ENCODE results near the gene BDH1.

Gene BDH1

DNA sequence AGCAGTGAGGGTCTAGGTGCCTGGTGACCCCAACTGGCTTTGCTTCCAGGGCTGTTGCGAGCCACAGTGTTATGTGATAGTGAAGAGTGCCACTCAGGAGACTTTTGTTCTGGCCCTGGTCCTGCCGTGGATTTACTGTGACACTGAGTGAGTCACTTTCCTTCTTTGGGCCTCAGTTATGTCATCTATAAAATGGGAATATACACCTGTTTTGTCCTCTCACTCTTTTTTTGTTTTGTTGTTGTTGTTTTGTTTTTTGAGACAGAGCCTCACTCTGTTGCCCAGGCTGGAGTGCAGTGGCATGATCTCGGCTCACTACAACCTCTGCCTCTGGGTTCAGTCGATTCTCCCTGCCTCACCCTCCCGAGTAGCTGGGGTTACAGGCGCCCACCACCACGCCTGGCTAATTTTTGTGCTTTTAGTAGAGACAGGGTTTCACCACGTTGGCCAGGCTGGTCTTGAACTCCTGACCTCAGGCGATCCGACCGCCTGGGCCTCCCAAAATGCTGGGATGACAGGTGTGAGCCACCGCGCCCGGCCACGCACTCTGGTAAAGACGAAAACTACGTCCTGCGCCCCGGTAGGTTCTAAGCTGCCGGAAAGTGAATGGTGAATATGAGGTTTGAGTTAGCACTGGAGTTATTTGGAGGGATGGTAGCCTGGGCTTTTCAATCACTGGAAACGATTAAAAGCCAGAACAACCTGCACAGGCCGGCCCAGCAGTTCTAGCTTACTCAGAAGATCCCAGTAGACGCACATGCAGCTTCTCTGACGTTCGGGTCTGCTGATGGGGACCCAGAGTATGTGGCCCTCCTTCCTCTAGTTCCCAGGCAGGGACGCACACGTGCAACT, 46.6 kb downstream of the BDH1 start:
- in situ Hi-C loops (cut with HindIII; ENCODE audit: low sequenced_read_pairs) = no loop called here

DNA sequence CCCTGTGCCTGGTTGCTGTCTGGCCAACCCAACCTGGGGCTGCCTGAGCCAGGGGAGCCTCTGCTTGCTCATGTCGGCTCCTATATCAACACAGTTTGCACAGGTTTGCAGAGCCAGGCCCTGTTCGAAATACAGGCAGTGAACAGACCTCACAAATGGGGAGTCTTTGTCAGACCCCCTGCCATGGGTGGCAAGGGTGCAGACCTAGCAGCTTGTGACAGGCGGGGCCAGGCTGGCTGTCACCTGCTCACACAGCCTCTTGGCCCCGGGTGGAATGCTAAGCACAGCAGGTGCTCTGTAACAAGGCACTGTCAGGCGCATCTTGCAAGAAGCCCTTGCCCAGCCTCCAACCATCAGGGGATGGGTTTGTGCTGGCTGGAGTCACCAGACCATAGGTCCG, 47.3 kb downstream of the BDH1 start:
- in situ Hi-C loops (cut with HindIII; ENCODE audit: low sequenced_read_pairs) = no loop called here

GRCh38 chr3:197508051-197508451, 47.7 kb downstream of the BDH1 start:
- in situ Hi-C loops (cut with HindIII; ENCODE audit: low sequenced_read_pairs) = no loop called here

GRCh38 chr3:197507541-197507940, 48.2 kb downstream of the BDH1 start:
- in situ Hi-C loops (cut with HindIII; ENCODE audit: low sequenced_read_pairs) = no loop called here

GRCh38 chr3:197507081-197507480, 48.7 kb downstream of the BDH1 start:
- in situ Hi-C loops (cut with HindIII; ENCODE audit: low sequenced_read_pairs) = no loop called here

- in situ Hi-C loops (cut with HindIII; ENCODE audit: low sequenced_read_pairs) = no loop called here
Observed at GRCh38 chr3:197505796-197506548, 49.8 kb downstream of the BDH1 start.

DNA sequence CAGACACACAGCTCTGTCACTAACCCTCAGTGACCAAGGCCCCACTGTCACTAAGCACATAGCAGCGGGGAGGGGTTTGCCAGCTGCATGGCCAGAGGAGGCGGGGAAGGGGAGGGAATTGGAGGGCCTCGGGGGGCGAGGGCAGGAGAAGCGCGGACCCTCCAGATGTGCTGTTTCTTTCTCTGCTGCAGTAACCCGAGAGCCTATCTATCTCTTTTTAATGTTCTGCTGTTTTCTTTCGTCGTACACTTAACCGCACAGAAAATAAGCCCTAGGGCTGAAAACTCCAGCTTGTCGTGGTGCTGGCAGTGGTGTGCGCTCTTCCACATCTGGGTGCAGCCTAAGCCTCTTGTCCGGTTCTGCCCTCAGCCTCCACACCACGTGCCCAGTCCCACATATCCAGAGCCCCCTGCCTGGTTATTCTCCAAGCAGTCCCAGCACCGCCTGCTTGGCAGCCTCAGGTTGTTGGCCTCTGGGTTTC, 51.1 kb downstream of the BDH1 start:
- in situ Hi-C loops (cut with HindIII; ENCODE audit: low sequenced_read_pairs) = no loop called here

GRCh38 chr3:197504229-197504628, 51.5 kb downstream of the BDH1 start:
- in situ Hi-C loops (cut with HindIII; ENCODE audit: low sequenced_read_pairs) = no loop called here

- in situ Hi-C loops (cut with HindIII; ENCODE audit: low sequenced_read_pairs) = no loop called here
Observed at GRCh38 chr3:197503652-197504051, 52.1 kb downstream of the BDH1 start.

GRCh38 chr3:197501879-197502620, 53.7 kb downstream of the BDH1 start:
- in situ Hi-C loops (cut with HindIII; ENCODE audit: low sequenced_read_pairs) = no loop called here

DNA sequence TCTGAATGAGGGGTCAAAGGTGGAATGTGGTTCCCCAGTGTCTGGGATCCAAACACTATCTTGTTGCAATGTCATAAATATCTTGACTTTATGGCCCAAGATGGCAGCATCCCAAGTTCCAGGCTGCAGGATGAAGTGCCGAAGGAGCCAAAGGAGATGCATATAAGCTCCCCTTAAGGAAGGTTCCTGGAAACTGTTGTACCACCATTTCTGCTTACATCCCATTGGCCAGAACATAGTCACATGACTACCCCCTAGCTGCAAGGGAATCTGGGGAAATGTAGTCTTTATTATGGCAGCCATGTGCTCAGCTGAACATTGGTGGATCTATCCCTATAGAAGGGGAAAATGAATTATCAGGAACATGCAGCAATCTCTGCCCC, 54.3 kb downstream of the BDH1 start:
- in situ Hi-C loops (cut with HindIII; ENCODE audit: low sequenced_read_pairs) = no loop called here

DNA sequence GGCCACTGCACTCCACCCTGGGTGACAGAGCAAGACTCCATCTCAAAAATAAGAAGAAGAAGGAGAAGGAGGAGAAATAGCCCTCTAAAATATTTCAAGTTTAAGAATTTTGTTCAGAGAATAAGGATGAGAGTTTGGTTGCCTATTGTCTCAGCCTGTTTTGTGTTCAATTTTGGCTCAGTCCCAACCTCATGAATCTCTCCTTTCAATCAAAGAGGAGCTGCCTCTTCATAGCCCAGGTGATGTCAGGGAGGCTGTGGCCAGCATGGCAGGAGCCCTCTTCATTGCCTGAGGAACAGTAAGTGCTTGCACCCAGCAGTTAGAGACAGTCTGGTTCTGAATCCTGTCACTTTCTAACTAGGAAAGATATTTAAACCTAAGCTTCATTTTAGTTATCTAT, 55.0 kb downstream of the BDH1 start:
- in situ Hi-C loops (cut with HindIII; ENCODE audit: low sequenced_read_pairs) = no loop called here

DNA sequence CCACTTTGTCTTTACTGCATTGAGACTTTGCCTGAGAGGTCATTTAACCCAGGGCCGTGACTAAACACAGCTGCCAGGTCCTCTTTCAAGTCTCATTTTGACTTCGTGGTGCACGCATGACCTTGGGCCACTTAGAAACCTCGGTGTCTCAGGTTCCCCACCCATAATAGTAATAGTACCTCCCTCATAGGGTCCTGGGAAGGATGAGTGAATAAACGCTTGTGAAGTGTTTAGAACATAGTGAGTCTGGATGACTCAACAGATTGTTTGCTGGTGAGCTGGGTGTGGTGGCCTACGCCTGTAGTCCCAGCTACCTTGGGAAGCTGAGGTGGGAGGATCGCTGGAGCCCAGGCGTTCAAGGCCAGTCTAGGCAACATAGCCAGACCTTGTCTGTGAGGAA, 56.3 kb downstream of the BDH1 start:
- in situ Hi-C loops (cut with HindIII; ENCODE audit: low sequenced_read_pairs) = no loop called here

DNA sequence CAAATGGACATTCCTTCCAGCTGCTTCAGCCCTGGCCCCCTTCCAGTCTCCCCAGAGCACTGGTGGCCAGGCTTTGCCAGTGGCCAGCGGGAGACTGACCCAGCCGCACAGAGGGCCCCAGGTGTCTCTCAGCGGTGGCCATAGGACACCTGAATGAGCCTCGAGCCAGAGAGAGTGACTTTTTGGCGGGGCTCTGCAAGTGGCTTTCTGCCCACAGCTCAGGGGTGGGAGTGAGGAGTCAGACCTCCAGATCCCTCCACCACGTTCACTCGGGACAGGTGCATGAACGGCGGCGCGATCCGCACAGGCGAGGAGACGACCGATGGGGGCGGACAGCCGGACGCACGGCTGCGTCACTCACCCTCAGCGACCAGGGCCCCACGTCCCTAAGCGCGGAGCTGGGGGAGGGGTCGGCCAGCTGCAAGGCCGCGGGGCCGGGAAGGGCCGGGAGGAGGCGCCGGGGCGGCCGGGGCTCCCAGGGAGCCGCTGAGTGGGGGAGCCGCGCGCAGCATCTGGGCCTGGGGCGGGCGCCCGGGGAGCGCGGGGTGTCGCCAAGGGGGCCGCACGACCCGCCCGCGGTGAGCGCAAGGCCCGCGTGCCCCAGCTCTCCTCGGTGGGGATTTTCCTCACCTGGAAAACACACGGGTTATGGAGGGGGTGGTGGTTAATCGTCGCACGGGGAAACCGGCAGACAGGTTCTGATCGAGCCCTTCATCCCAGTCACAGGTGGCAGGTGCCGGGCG, 57.1 kb downstream of the BDH1 start:
- in situ Hi-C loops (cut with HindIII; ENCODE audit: low sequenced_read_pairs) = no loop called here

- in situ Hi-C loops (cut with HindIII; ENCODE audit: low sequenced_read_pairs) = no loop called here
Observed at GRCh38 chr3:197496746-197497125, 59.0 kb downstream of the BDH1 start.

- in situ Hi-C loops (cut with HindIII; ENCODE audit: low sequenced_read_pairs) = no loop called here
Observed at GRCh38 chr3:197495999-197496745, 59.6 kb downstream of the BDH1 start.

DNA sequence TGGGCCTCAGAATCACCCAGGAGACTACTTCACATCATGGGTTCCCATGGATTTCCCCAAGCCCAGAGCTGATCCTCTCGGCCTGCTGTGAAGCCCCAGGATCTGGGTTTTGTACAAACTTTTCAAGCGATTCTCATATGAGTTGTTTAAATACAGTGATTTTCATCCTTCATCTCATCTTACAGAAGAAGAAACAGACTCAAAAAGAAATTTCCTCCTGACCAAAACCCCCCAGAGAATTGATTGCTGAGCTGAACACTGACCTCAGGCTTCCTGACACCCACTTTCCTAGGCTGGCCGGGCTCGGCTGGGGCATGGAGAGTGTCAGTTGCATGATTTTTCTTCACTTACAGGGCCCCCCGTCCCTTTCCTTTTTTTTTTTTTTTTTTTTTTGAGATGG, 60.3 kb downstream of the BDH1 start:
- in situ Hi-C loops (cut with HindIII; ENCODE audit: low sequenced_read_pairs) = no loop called here

GRCh38 chr3:197495059-197495455, 60.7 kb downstream of the BDH1 start:
- in situ Hi-C loops (cut with HindIII; ENCODE audit: low sequenced_read_pairs) = no loop called here

GRCh38 chr3:197494366-197495058, 61.3 kb downstream of the BDH1 start:
- in situ Hi-C loops (cut with HindIII; ENCODE audit: low sequenced_read_pairs) = no loop called here

GRCh38 chr3:197493049-197493448, 62.7 kb downstream of the BDH1 start:
- in situ Hi-C loops (cut with HindIII; ENCODE audit: low sequenced_read_pairs) = no loop called here
